DMS 273 (cell line): Measurements from ENCODE around the gene GPR32.
"Not testable (repeated sequence)": the region's sequence is repeated elsewhere in the genome, so short reads cannot be mapped to it uniquely, and the experiment has no call there.

Source experiments
- DNase-seq: peaks from one replicate; lab custom pipeline; 2025; ENCODE audit not compliant: unreplicated experiment; lab: John Stamatoyannopoulos, UW

The GPR32 gene

DNA sequence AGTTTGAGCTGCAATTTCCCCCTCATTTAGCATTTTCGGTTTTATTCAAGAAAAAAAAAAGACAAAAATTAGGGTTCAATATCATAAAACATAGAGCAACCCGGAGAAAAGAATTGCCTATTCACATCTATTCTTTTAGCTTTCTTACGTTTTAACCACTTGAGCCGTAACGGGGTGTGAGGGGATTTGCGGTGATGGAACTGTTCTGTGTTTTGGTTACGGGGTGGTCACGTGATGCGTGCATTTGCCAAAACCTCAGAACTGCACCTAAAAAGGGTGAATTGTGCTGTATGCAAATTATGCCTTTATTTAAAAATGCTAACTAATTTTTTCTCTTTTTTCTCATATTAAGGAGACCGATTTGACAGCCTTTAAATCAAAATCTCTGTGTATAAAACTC is 25.0 kb upstream of the GPR32 start:
- no peak for DNase-seq

DNA sequence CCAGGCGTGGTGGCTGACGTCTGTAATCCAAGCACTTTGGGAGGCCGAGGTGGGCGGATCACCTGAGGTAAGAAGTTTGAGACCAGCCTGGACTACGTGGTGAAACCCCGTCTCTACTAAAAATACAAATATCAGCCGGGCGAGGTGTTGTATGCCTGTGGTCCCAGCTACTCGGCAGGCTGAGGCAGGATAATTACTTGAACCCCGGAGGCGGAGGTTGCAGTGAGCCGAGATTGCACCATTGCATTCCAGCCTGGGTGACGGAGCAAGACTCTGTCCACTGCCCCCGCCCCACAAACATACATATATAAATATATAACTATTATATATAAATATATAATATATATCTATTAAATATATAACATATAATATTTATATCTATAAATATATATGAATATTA is 23.1 kb upstream of the GPR32 start:
- not testable (repeated sequence) for DNase-seq

DNA sequence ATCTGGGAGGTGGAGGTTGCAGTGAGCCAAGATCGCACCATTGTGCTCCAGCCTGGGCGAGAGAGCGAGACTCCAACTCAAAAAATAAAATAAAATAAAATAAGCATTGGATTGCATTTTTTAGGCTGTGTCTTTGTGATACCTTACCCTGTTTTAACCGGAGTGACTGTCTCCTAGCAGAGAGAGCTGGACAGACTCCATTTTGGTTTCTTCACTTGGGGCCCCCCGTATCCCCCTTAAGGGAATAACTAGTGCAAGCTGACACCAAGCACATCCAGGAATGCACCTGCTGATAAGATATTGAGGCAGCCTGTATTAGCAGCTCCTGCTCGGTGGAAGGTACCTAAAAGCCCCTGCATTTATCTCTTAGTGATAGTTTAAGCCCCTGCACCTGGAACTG is 20.8 kb upstream of the GPR32 start:
- DNase-seq, result no peak

GRCh38 chr19:50750010-50750409 is 20.3 kb upstream of the GPR32 start:
- DNase-seq, result no peak

- no peak for DNase-seq
Measured at GRCh38 chr19:50753879-50754278, 16.4 kb upstream of the GPR32 start.

GRCh38 chr19:50756244-50756643 is 14.0 kb upstream of the GPR32 start:
- not testable (repeated sequence) for DNase-seq

DNA sequence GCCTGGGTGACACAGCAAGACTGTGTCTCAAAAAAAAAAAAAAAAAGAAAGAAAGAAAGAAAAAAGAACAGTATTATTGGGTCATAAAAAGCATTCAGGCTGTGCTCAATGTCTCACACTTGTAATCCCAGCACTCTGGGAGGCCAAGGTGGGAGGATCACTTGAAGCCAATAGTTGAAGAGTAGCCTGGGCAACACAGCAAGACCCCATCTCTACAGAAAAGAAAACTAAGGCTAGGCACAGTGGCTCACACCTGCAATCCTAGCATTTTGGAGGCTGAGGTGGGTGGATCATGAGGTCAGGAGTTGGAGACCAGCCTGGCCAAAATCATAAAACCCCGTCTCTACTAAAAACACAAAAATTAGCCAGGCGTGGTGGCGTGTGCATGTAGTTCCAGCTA is 12.6 kb upstream of the GPR32 start:
- not testable (repeated sequence) for DNase-seq

- DNase-seq, result not testable (repeated sequence)
Measured at GRCh38 chr19:50759076-50759475, 11.2 kb upstream of the GPR32 start.

DNA sequence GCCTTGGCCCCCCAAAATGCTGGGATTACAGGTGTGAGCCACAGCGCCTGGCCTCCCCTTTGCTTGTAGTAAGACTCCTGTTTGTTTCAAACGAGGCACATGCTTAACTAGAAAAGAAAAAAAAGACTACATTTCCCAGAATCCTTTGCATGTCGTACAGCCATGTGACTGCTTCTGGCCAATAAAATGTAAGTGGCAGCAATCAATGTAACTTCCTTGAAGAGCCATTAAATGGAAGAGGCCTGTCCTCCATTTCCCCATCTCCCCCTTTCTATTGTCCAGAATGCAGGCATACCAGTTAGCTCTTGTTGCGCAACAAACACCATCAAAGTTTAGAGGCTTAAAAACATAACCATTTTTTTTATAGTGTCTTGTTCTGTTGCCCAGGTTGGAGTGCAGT is 10.4 kb upstream of the GPR32 start:
- peak; percentile 36 for DNase-seq

DNA sequence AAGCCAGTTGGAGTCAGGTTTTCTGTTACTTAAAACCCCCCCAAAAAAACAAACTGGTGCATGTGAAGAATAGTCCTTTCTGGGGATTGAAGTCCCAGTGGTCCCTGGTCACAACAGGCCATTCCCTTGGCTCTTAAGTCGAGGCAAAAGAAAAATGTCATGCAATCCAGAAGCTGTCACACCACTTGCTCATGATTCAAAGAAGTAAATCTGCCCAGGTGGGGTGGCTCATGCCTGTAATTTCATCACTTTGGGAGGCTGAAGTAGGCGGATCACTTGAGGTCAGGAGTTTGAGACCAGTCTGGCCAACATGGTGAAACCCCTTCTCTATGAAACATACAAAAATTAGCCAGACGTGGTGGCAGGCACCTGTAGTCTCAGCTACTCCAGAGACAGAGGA is 8.8 kb upstream of the GPR32 start:
- DNase-seq, result not testable (repeated sequence)

GRCh38 chr19:50763521-50763920 is 6.7 kb upstream of the GPR32 start:
- DNase-seq, result not testable (repeated sequence)

GRCh38 chr19:50764409-50764808 is 5.9 kb upstream of the GPR32 start:
- DNase-seq, result no peak

DNA sequence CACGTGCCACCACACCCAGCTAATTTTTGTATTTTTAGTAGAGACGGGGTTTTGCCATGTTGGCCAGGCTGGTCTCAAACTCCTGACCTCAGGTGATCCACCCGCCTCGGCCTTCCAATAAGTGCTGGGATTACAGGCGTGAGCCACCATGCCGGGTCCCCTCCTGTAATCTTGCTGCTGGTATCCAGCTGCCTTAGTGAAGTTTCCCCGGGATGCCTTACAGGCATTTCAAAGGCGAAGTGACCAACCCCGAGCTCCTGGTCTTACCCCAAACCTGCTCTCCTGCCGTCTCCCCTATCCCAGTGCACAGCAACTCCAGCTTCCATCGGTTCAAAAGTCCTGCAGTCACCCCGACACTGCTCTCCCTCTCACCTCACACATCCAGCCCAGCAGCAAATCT is 3.5 kb upstream of the GPR32 start:
- not testable (repeated sequence) for DNase-seq

- DNase-seq, result not testable (repeated sequence)
Measured at GRCh38 chr19:50767263-50767662, 3.0 kb upstream of the GPR32 start.

GRCh38 chr19:50768277-50768676 is 2.0 kb upstream of the GPR32 start:
- no peak for DNase-seq

- DNase-seq, result no peak
Measured at GRCh38 chr19:50770888-50771287, 624 bp downstream of the GPR32 start.

GRCh38 chr19:50772476-50772875 is 2.2 kb downstream of the GPR32 start:
- peak; percentile 27 for DNase-seq

DNA sequence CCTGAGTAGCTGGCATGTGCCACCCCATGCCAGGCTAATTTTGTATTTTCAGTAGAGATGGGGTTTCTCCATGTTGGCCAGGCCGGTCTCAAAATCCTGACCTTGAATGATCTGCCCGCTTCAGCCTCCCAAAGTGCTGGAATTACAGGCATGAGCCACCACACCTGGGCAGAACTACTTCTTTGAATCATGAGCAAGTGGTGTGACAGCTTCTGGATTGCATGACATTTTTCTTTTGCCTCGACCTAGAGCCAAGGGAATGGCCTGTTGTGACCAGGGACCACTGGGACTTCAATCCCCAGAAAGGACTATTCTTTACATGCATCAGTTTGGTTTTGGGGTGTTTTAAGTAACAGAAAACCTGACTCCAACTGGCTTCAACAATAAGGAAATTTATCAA is 2.6 kb downstream of the GPR32 start:
- not testable (repeated sequence) for DNase-seq

DNA sequence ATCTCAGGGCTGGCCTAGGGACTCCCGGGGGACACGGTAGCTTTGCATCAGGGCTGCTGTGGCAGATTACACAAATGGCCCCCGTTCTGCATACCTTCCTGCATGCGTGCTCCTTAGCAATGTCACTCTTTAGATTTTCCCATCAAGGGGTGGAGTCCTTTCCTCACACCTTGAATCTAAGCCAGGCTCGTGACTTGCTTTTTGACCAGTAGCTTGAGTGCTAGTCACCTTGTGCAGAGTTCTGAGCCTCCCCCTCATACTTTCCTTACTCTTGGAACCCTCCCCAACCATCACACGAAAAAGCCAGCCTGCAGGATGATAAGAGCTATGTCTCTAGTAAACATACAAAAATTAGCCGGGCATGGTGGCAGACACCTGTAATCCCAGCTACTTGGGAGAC is 3.2 kb downstream of the GPR32 start:
- not testable (repeated sequence) for DNase-seq

GRCh38 chr19:50776131-50776530 is 5.9 kb downstream of the GPR32 start:
- no peak for DNase-seq

GRCh38 chr19:50777261-50777660 is 7.0 kb downstream of the GPR32 start:
- no peak for DNase-seq

- DNase-seq, result peak; percentile 39
Measured at GRCh38 chr19:50777830-50778303, 7.6 kb downstream of the GPR32 start.

DNA sequence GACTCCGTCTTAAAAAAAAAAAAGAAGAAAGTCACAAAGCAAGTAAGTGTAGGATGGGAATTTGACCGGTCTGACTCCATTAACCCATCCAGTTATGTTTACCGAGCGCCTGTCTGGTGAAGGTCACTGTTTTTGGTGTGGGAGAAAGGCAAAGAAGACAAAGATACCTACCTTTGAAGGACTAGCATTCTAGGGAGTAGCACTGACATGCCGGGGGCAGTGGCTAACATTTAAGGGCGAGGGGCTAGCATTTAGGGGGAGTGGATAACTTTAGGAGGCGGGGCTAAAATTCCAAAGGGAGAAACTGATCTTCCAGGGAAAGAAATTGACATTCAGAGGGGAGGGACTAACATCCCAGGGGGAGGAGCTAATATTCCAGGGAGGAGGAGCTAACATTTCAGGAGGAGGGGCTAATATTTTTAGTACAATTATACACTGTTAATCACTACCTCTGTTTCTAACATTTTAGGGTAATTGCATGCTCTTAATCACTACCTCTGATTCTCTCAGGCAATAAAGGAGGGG is 8.7 kb downstream of the GPR32 start:
- DNase-seq, result no peak
